NCI-H2196 (cell line): ENCODE data around the gene RNF168.
"Not testable (repeated sequence)": the region's sequence is repeated elsewhere in the genome, so short reads cannot be mapped to it uniquely, and the experiment has no call there.

Experiments
- DNase-seq: peaks from one replicate; lab custom pipeline; 2025; ENCODE audit not compliant: unreplicated experiment; lab: John Stamatoyannopoulos, UW

RNF168 gene, protein sequence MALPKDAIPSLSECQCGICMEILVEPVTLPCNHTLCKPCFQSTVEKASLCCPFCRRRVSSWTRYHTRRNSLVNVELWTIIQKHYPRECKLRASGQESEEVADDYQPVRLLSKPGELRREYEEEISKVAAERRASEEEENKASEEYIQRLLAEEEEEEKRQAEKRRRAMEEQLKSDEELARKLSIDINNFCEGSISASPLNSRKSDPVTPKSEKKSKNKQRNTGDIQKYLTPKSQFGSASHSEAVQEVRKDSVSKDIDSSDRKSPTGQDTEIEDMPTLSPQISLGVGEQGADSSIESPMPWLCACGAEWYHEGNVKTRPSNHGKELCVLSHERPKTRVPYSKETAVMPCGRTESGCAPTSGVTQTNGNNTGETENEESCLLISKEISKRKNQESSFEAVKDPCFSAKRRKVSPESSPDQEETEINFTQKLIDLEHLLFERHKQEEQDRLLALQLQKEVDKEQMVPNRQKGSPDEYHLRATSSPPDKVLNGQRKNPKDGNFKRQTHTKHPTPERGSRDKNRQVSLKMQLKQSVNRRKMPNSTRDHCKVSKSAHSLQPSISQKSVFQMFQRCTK

DNA sequence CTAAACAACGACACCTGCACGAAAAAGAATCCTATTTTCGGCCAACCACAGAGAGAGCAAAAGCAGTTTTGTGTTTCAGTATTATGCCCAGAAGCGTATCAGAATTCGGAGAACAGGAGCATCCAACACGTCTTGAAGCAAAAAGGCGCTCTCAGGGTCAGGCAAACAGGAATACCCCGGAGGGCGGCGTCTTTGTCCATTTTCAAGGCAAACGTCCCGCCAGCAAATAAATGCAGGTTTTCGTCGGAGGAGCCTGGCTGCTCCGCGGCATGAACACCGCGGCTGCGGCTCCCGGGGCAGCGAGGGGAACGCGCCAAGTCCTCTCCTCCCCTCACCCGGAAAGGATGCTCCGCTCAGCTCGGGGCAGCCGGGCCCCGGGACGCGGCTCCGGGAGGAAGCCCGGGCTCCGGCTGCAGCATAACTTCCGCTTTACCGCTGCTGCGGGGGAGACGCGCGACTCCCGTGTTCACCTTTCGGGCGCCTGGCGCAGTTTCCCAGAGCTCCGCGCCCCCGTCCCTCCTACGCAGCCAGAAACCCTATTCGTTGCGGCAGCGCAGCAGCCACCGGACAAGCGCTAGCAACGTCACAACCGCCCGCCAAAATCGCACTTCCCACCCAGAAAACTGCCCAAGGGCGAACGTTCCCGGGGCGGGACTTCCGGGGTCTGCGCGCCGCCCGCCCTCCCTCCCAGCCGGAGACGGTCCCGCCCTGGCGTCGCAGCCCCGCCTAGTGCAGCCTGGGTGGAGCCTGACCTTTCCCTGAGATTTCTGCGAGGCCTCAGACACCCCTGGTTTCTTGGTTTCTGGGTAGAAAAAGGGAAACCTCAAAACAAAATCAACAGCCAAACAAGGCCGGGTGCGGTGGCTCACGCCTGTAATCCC, at the start of gene RNF168:
RNF168 (minus strand) TSS at position 573 of the 881 bp plus-strand sequence. CDS start 595 bp downstream, outside the sequence.
- DNase-seq, result peak; percentile 100

DNA sequence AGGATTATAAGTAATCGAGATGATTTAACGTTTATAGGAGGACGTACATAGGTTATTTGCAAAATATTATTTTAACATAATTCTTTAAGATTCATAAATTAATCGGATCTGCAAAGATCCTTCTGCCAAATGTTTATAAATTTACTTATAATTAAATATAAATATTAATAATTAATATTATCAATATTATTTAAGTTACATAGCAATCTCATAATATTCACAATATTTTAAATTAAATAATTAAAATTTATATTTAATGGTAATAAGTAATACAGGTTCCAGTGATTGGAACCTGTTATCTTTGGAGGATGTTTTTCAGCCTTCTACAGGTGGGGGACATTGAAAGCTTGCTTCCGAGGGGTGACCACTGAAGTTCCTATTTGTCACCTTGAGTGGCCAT, 48.7 kb upstream of the RNF168 start:
- no peak for DNase-seq

DNA sequence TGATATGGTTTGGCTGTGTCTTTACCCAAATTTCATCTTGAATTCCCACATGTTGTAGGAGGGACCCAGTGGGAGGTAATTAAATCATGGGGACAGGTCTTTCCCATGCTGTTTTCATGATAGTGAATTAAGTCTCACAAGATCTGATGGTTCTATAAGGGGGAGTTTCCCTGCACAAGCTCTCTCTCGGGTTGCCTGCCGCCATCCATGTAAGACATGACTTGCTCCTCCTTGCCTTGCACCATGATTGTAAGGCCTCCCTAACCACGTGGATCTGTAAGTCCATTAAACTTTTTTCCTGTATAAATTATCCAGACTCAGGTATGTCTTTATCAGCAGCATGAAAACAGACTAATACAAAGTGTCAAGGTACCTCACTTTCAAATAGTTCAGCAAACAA, 46.6 kb upstream of the RNF168 start:
- not testable (repeated sequence) for DNase-seq

DNA sequence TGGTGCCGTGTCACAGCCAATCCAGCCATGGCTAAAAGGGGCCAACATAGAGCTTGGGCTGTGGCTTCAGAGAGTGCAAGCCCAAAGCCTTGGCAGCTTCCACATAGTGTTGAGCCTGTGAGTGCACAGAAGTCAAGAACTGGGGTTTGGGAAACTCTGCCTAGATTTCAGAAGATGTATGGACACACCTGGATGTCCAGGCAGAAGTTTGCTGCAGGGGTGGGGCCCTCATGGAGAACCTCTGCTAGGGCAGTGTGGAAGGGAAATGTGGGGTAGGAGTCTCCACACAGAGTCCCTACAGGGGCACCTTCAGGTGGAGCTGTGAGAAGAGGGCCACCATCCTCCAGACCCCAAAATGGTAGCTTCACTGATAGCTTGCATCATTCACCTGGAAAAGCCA, 45.7 kb upstream of the RNF168 start:
- not testable (repeated sequence) for DNase-seq

DNA sequence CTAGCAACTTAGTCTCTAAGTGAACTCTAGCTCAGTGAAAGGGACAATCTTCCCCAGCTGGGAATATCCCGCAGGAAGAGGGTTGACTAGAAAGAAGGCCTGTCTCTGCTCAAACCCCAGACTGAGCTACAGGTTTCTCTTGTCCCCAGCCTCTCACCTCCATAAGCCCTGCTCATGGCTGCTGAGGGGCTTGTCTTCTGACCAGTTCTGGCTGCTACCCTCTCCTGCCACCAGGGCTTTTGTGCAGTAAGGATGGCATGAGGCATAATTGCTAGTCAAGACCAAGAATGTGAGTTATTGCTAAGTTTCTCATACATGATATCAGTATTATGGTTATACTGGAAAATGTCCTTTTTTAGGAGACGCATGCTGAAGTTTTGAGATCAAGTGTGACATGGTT, 43.5 kb upstream of the RNF168 start:
- DNase-seq, result no peak

DNA sequence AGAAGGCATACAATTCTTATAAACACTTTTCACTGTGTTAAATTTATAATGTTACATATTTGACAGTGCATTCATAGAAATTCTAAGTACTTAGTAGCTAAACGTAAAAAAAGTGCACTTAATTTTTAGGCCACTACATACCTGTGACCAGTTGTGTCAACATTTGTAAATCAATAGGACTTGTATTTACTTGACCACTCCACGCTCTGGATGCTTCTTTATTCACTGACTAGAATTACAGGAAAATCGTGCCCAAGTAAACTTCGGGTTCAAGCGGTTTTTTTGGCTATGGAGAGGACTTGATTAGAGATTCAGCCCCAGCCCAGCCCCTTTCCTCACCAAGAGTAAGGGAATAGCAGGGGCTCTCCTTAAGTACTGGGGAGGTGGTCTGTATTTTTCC, 43.0 kb upstream of the RNF168 start:
- DNase-seq, result no peak

DNA sequence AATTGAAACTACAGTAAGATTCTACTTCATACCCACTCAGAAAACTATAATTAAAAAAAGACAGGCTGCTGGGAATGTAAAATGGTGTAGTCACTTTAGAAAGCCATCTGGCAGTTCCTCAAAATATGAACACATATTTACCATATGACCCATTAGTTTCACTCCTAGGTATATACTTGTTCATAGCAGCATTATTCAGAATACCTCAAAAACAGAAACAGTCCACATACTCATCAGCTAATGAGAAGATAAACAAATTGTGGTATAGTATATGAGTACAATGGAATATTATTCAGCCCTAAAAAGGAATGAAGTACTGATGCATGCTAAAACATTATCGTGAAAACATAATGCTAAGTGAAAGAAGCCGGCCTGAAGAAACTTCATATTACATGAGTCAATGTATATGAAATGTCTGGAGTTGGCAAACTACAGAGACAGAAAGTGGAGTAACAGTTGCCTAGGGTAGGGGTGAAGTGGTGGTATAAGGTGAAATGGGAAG, 41.0 kb upstream of the RNF168 start:
- no peak for DNase-seq

DNA sequence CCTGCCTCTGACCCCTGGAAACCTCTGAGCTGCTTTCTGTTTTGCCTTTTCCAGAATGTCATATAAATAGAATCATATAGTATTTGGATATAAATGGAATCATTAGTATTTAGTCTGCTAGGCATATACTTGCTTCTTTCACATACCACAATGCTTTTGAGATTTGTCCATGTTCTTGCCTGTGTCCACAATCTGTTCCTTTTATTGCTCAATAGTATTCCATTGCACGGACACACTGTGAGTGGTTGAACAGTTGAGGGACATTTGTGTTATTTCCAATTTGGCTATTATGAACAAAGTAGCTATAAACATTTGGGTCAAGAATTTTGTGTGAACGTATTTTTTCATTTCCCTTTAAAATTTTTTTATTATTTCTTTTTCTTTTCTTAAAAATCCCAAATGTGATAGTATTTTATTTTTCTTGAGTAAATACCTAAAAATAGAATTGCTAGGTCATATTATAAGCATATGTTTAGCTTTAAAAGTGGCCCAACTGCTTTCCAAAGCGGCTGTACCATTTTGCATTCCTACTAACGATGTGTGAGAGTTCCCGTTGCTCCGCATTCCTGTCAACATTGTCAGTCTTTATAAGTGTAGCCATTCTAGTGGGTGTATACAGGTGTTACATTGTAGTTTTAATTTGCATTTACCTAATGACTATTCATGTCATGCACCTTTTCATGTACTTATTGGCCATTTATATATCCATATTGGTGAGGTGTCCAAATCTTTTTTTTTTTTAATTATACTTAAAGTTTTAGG, 38.3 kb upstream of the RNF168 start:
- DNase-seq, result no peak

DNA sequence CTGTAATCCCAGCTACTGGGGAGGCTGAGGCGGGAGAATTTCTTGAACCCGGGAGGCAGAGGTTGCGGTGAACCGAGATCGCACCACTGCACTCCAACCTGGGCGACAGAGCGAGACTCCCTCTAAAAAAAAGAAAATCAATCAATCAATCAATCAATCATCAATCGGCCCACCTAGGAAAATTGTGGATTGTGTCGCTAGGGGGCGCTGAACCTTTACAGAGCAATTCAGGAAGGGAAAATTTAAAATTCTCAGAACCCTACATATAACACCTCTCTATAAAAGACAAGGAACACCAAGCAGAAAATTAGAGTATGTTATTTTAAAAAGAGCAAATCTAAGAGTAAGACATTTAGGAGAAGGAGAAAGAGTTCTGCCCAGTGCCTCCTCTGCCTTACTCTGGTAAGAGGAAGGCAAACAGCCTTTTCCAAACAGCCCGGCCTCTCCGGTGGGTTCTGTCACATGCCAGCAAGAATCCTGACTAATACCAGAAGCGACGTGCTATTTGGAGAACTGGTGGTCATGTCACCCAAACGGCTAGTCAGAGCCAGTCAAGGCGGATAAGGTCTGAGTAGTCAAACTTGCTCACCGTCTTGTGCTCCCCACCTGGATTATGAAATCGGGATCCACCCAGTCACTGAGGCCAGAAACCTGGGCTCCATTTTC, 33.9 kb upstream of the RNF168 start:
- peak; percentile 72 for DNase-seq

DNA sequence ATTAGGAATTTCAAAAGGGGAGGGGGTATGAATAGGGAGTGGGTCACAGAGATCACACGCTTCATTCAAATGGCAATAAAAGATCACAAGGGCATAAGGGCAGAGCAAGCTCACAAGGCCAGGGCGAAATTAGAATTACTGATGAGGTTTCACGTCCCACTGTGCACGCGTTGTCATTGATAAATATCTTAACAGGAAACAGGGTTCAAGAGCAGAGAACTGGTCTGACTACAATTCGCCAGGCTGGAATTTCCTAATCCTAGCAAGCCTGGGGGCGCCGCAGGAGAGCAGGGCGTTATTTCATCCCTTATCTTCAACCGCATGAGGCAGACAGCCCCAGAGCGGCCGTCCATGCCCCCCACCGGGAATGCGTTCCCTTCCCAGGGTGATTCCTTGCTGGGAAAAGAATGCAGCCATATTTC, 29.7 kb upstream of the RNF168 start:
- no peak for DNase-seq

DNA sequence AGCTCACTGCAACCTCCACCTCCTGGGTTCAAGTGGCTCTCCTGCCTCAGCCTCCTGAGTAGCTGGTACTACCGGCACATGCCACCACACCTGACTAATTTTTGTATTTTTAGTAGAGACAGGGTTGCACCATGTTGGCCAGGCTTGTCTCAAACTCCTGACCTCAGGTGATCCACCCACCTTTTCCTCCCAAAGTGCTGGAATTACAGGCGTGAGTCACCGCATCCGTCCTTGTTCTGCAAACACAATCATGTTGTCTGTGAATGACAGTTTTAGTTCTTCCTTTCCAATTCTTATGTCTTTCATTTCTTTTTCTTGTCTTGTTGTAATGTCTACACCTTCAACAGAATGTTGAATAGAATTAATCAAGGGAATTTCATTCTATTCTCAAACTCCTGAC, 27.9 kb upstream of the RNF168 start:
- no peak for DNase-seq

DNA sequence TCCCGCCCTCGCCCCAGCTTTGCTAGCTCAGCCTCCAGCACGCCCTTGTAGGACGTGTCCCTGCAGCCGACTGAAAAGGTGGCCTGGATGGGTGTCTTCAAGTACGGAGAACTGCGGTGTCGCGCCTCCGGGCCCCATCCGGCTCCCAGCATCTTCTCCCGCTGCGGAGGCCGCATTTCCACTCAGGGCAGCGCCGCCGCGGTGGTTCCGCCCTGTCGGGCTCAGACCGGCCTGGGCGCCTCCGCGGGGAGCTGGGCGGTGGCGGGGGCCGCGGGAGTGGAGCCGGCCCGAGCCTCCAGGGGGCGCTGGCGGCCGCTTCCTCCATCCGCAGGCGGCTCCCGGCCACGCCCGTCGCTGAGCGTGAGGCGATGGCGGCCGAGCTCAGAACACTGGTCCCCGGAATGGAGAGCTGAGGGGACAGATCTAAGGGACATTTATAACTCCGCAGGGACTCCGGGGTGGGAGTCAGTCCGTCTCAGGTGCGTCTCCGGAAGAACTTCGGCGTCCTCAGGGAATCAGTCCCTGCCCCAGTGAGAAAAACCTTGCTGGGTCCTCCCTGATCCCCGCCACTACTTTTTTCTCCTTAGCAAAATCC, 25.2 kb upstream of the RNF168 start:
- DNase-seq, result peak; percentile 89

DNA sequence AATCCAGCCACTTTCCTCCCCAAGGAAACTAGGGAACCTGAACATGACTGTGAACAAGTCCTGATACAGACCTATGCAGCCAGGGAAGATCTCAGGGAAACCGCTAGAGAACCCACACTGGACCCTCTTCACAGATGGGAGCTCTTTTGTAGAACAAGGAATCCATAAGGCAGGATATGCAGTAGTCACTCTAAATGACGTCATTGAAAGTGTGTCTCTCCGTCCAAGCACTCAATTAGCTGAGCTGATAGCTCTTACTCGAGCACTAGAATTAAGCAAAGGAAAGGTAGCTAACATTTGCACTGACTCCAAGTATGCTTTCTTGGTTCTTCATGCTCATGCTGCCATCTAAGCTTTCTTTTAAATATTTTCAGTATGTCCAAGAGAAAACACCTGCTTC, 21.6 kb upstream of the RNF168 start:
- no peak for DNase-seq

DNA sequence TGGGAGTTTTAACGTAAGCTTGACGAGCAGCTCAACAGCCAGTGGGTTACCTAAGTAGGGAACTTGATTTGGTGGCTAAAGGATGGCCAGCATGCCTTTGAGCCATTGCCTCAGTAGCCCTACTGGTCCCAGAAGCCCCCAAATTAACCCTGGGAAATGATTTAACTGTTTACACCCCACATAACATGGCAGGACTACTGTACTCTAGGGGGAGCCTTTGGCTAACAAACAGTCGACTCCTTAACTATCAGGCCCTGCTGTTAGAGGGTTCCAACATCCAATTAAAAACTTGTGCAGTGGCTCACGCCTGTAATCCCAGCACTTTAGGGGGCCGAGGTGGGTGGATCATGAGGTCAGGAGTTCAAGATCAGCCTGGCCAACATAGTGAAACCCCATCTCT, 21.0 kb upstream of the RNF168 start:
- no peak for DNase-seq

DNA sequence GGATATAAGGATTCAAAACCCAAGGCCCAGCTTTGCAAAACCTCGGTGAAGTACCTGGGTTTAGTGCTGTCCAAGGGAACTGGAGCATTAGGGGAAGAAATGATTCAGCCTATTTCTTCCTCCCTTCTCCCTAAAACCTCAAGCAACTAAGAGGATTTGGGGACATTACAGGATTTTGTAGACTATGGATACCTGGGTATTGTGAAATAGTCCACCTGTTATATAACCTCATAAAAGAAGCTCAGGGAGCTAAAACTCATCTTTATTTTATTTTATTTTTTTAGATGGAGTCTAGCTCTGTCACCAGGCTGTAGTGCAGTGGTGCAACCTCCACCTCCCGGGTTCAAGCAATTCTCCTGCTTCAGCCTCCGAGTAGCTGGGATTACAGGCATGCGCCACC, 20.3 kb upstream of the RNF168 start:
- DNase-seq, result no peak

DNA sequence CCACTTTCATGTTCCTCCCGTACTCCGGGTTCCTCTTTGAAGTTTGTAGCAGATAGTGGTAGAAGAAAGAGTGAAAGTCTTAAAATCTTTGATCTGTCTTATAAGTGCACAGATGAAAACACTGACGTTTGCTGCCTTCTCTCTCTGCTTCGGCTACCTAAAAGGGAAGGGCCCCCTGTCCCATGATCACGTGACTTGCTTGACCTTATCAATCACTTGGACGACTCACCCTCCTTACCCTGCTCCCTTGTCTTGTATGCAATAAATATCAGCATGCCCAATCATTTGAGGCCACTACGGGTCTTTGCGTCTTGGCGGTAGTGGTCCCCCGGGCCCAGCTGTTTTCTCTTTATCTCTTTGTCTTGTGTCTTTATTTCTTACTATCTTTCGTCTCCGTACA, 17.7 kb upstream of the RNF168 start:
- DNase-seq, result not testable (repeated sequence)

DNA sequence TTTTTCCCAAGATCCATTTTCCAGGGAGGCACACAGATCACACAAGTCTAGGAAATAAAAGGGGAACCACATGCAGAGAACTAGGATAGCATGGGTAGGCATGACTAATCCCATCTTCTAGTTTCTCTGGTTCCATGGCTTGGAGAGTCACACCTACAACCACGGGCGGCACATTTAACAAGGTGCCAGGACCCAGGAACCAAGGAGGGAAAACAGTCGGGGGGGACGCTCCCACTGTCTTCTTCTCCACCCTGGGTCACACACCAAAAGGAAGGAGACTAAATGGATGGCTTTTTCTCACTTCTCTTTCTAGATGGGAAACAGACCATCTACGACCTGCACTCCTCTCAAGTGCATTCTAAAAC, 16.1 kb upstream of the RNF168 start:
- DNase-seq, result no peak

DNA sequence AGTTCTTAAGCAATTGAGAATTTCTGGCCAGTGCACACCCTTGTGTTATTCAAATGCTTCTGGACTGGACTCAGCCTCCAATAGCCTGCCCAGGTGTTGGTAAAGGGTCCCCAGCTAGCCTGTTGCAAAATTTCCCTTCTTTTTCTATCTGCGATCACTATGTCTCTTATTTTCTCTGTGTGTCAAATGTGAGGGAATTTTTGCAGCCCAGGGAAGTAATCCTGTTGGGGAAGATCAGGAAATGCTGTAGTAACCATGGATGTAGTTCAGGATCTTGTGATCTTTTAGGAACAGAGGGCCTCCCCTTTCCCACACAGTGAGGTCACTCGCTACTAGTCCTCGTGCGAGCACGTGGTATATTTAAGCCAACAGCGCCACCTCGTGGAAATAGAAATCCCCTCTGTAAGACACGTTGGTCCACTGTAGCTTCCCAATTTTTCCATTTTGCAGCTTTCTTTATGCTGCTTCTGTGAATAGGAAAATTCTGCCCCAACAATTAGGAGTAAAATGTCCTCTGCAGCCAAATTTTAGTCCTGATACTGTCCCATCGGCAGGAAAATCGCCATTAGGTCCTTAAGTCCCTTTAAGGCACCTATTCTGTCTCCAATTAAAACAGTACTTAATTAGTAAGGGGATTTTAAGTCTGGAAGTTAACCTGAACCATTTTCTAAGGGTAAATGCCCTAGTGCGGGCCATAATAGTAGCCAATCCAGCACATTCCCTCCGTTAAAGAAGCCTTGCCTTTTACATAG, 15.6 kb upstream of the RNF168 start:
- DNase-seq, result peak; percentile 67

DNA sequence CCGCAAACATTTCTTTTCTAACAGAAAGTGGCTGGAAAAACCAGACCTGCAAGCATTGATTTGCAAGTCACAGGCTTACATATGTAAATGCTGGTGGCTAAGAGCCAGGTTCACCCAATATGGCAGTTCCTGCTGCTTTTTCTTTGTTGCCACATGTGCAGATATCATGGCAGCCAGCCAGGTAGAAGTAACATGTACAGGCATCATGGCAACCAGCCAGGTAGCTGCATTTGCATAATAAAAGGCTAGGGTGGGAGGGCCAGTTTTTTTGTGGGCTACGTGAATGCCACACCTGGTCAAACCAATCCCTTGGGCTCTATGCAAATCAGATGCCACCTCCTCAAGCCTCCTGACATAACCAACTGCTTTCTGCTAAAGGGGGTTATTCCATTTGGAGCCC, 14.4 kb upstream of the RNF168 start:
- DNase-seq, result peak; percentile 81
